Osteoblast (primary cell): ENCODE measurements around the gene MYH9. TPM values are rescaled to one million over a fixed set of nuclear protein-coding genes. Genes with fewer than 3 reads are reported as not detected.

ENCODE experiments used
- DNase-seq: peaks from one replicate; pipeline ENCODE4 v3.0.0; 2011; ENCODE audit warnings: low spot score, mixed read lengths; ENCODE audit not compliant: insufficient read length; ENCODE audit errors: missing footprints
- H2AFZ ChIP-seq: 2 replicates; pipeline ENCODE4 v1.6.0; 2011; ENCODE audit warnings: mild to moderate bottlenecking, low read length
- H3K27ac ChIP-seq: 2 replicates; pipeline ENCODE4 v1.5.1; 2011; ENCODE audit warnings: mild to moderate bottlenecking, low read depth, low read length, moderate library complexity
- H3K27me3 ChIP-seq: 2 replicates; pipeline ENCODE4 v1.6.0; 2012; ENCODE audit warnings: mild to moderate bottlenecking, control low read depth, inconsistent platforms, low read length, moderate library complexity; ENCODE audit not compliant: insufficient read depth
- H3K36me3 ChIP-seq: 2 replicates; pipeline ENCODE4 v1.5.1; 2011; ENCODE audit warnings: mild to moderate bottlenecking, low read length, control low read depth, moderate library complexity; ENCODE audit not compliant: insufficient read depth
- H3K4me1 ChIP-seq: 2 replicates; pipeline ENCODE4 v1.5.1; 2011; ENCODE audit warnings: mild to moderate bottlenecking, low read length, control low read depth, moderate library complexity; ENCODE audit not compliant: insufficient read depth
- H3K4me2 ChIP-seq: 2 replicates; pipeline ENCODE4 v1.6.0; 2011; ENCODE audit warnings: mild to moderate bottlenecking, low read length; ENCODE audit not compliant: insufficient read depth
- H3K4me3 ChIP-seq: fragments of 200-600 bp; sonication (generic); 3 replicates; pipeline ENCODE4 v1.5.1; 2012; ENCODE audit warnings: mild to moderate bottlenecking, low read length, inconsistent platforms; ENCODE audit not compliant: insufficient read depth
- H3K79me2 ChIP-seq: 2 replicates; pipeline ENCODE4 v1.6.0; 2012; ENCODE audit warnings: mild to moderate bottlenecking, low read length, control low read depth, inconsistent platforms; ENCODE audit not compliant: insufficient read depth
- H3K9me3 ChIP-seq: 2 replicates; pipeline ENCODE4 v1.5.1; 2011; ENCODE audit warnings: low read depth, low read length, control low read depth
- H4K20me1 ChIP-seq: 2 replicates; pipeline ENCODE4 v1.6.0; 2012; ENCODE audit warnings: mild to moderate bottlenecking, low read length, control low read depth; ENCODE audit not compliant: insufficient read depth
- total RNA-seq: library from RNA; depleted of rRNA; stranded (reverse); fragments of >200 nt; gene quantifications from 2 replicates; pipeline ENCODE4 v1.2.3, GENCODE V29; 2012
- TF ChIP-seq, protein P1 (sequence below): IDR thresholded peaks from 2 replicates; pipeline ENCODE4 v1.5.1; 2011; ENCODE audit warnings: mild to moderate bottlenecking, low read depth, low read length, moderate library complexity; ENCODE audit errors: extremely low read depth

MYH9 gene
- total RNA-seq, 1 donor, result 964 TPM

DNA sequence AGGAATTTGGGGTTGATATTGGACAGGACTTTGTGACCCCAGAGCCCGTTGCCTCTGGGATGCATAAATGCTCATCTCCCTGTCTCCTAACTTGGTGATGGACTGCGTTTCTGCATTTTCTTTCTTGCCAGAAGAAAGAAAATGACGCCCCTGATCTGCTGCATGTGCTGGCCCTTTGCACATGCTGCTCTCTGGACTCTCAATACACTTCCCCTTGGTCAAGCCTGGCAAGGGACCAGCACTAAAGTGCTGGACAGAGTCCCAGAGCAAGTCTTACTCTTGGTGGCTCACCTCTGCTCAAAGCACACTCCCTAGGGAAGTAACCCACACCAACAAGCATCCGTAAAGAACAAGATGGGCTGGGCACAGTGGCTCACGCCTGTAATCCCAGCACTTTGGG is 40.7 kb downstream of the MYH9 start:
- Histone ChIP-seq H3K79me2 (peaks cover 96% of the 10 kb centered on the region), H3K4me3 (no peak overlapping the region), H3K27ac (peak overlapping the region; percentile 28), H3K4me1 (peaks cover 57% of the 10 kb centered on the region), H4K20me1 (peaks cover 87% of the 10 kb centered on the region), H3K27me3 (no peaks in the 10 kb centered on the region), H2AFZ (no peak overlapping the region), H3K4me2 (no peak overlapping the region), H3K9me3 (no peaks in the 10 kb centered on the region), H3K36me3 (peaks cover 69% of the 10 kb centered on the region)
- TF ChIP-seq, protein P1, sequence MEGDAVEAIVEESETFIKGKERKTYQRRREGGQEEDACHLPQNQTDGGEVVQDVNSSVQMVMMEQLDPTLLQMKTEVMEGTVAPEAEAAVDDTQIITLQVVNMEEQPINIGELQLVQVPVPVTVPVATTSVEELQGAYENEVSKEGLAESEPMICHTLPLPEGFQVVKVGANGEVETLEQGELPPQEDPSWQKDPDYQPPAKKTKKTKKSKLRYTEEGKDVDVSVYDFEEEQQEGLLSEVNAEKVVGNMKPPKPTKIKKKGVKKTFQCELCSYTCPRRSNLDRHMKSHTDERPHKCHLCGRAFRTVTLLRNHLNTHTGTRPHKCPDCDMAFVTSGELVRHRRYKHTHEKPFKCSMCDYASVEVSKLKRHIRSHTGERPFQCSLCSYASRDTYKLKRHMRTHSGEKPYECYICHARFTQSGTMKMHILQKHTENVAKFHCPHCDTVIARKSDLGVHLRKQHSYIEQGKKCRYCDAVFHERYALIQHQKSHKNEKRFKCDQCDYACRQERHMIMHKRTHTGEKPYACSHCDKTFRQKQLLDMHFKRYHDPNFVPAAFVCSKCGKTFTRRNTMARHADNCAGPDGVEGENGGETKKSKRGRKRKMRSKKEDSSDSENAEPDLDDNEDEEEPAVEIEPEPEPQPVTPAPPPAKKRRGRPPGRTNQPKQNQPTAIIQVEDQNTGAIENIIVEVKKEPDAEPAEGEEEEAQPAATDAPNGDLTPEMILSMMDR, result no peak
- peak; percentile 15 for DNase-seq

DNA sequence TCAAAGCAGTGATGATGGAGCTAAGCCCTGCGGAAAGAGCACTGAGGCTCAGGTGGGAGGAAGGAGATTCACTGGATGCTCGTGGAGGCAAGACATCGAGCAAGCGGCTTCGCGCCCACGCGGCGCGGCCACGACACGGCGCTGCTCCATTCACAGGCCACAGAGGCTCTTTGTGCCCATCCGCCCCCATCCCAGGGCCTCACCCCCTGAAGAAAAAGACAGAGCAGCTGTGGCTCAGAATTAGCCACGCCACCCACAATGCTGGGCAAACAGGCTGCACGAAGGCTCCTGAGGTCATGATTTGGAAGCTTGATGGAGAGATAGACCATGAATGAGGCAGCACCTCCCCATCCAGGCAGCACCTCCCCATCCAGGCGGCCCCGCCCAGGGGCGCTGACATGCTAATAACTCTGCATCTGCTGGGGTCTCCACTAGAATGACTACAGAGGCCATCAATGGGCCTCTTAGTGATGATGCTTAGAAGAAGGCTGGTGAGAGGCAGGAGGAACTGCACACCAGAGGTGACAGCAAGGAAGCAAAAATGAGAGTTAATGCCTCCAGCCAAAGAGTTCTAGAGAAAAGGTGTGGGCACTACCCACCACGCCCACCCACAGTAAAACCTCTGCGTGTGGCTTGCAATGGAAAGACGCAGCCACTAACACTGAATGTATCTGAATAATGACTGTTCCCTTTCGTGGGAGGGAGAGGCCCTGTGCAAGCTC is 43.5 kb downstream of the MYH9 start:
- Histone ChIP-seq H3K36me3 (peaks cover 90% of the 10 kb centered on the region), H3K9me3 (no peaks in the 10 kb centered on the region), H2AFZ (no peak overlapping the region), H3K27ac (peak overlapping the region; percentile 19), H3K4me2 (no peak overlapping the region), H3K4me1 (peaks cover 56% of the 10 kb centered on the region), H3K4me3 (no peak overlapping the region), H3K27me3 (no peaks in the 10 kb centered on the region), H4K20me1 (peaks cover 82% of the 10 kb centered on the region), H3K79me2 (peaks cover 96% of the 10 kb centered on the region)
- DNase-seq, result peak; percentile 59
- TF ChIP-seq, protein P1, result no peak

DNA sequence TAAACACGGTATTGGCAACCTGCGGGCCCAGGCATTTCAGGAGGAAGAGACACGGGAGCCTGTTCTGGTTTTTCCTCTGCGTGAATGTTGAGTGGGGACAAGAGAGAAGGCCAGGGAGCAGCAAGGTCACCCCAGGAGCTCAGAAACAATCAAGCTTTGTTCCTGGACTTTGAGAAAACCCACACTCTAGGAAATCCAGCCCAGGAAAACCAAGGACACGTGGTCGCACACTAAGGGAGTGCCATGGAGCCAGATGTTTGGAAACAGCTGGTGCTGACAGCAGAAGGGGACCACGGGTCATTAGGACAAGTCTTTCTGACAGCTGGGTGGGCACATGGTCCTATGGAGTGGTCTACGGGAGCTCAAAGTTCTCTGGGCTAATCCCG is 44.1 kb downstream of the MYH9 start:
- H3K4me2 ChIP-seq, result no peak overlapping the region
- peaks cover 89% of the 10 kb centered on the region for H3K36me3 ChIP-seq
- TF ChIP-seq, protein P1, result no peak
- H4K20me1 ChIP-seq, result peaks cover 80% of the 10 kb centered on the region
- no peak overlapping the region for H3K4me3 ChIP-seq
- H3K27me3 ChIP-seq, result no peaks in the 10 kb centered on the region
- peak overlapping the region; percentile 19 for H3K27ac ChIP-seq
- no peaks in the 10 kb centered on the region for H3K9me3 ChIP-seq
- H2AFZ ChIP-seq, result no peak overlapping the region
- H3K79me2 ChIP-seq, result peaks cover 93% of the 10 kb centered on the region
- peak; percentile 25 for DNase-seq
- peaks cover 59% of the 10 kb centered on the region for H3K4me1 ChIP-seq

DNA sequence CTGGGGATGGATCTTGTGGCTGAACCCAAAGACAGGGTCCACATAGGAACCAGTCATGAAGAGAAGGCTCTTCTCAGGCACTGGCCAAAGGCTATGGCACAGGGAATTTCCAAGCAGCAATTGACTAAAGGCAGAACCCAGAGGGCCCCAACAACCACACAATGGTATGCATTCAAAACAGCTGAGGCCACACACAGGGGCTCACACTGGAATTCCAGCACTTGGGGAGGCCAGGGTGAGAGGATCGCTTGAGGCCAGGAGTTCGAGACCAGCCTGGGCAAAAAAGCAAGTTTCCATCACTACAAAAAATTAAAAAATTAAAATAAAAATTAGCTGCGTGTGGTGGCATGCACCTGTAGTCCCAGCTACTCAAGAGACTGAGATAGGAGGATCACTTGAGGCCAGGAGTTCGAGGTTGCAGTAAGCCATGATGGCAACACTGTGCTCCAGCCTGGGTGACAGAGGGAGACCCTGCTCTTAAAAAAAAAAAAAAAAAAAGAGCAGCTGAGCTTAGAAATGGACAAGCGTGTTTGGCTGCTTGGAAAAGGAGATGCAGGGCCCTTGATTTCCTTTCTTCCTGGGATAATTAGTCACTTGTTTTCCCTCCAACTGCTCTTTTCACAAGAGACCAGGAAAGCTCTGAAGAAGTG is 44.6 kb downstream of the MYH9 start:
- peaks cover 64% of the 10 kb centered on the region for H3K4me1 ChIP-seq
- no peak overlapping the region for H3K4me3 ChIP-seq
- no peaks in the 10 kb centered on the region for H3K27me3 ChIP-seq
- H2AFZ ChIP-seq, result no peak overlapping the region
- no peak overlapping the region for H3K4me2 ChIP-seq
- DNase-seq, result peak; percentile 77
- peaks cover 92% of the 10 kb centered on the region for H3K79me2 ChIP-seq
- peaks cover 81% of the 10 kb centered on the region for H4K20me1 ChIP-seq
- H3K36me3 ChIP-seq, result peaks cover 89% of the 10 kb centered on the region
- H3K27ac ChIP-seq, result peak overlapping the region; percentile 25
- H3K9me3 ChIP-seq, result no peaks in the 10 kb centered on the region
- TF ChIP-seq, protein P1, result no peak
